Eye (tissue), 1 donor: ENCODE results near the gene NDFIP2.

Experiments
- DNase-seq: peaks from one replicate; pipeline ENCODE4 v3.0.0-alpha.2; 2015

The NDFIP2 gene

GRCh38 chr13:79480954-79481684, at the start of gene NDFIP2:
TSS of gene NDFIP2 (plus strand) at chr13:79481155. CDS start at chr13:79481204, 49 bp downstream.
- DNase-seq: peak; percentile 90

- no peak for DNase-seq
Observed at GRCh38 chr13:79432086-79432485, 48.9 kb upstream of the NDFIP2 start.

GRCh38 chr13:79432992-79433391, 48.0 kb upstream of the NDFIP2 start:
- no peak for DNase-seq

- no peak for DNase-seq
Observed at GRCh38 chr13:79434556-79434955, 46.4 kb upstream of the NDFIP2 start.

- DNase-seq: no peak
Observed at GRCh38 chr13:79435561-79435990, 45.4 kb upstream of the NDFIP2 start.

GRCh38 chr13:79439275-79439674, 41.7 kb upstream of the NDFIP2 start:
- no peak for DNase-seq

GRCh38 chr13:79440958-79441528, 39.9 kb upstream of the NDFIP2 start:
- DNase-seq: no peak

- DNase-seq: no peak
Observed at GRCh38 chr13:79442221-79442620, 38.7 kb upstream of the NDFIP2 start.

GRCh38 chr13:79442706-79443105, 38.2 kb upstream of the NDFIP2 start:
- DNase-seq: no peak

GRCh38 chr13:79445968-79446645, 34.8 kb upstream of the NDFIP2 start:
- DNase-seq: no peak

- DNase-seq: peak; percentile 19
Observed at GRCh38 chr13:79447141-79447540, 33.8 kb upstream of the NDFIP2 start.

GRCh38 chr13:79447741-79448140, 33.2 kb upstream of the NDFIP2 start:
- DNase-seq: no peak

- no peak for DNase-seq
Observed at GRCh38 chr13:79448413-79448812, 32.5 kb upstream of the NDFIP2 start.

- no peak for DNase-seq
Observed at GRCh38 chr13:79450110-79450509, 30.8 kb upstream of the NDFIP2 start.

GRCh38 chr13:79451500-79451962, 29.4 kb upstream of the NDFIP2 start:
- DNase-seq: peak; percentile 8

GRCh38 chr13:79452239-79452913, 28.6 kb upstream of the NDFIP2 start:
- DNase-seq: no peak

GRCh38 chr13:79455331-79455730, 25.6 kb upstream of the NDFIP2 start:
- no peak for DNase-seq

GRCh38 chr13:79456051-79456450, 24.9 kb upstream of the NDFIP2 start:
- DNase-seq: no peak

- no peak for DNase-seq
Observed at GRCh38 chr13:79456656-79457365, 24.1 kb upstream of the NDFIP2 start.

- no peak for DNase-seq
Observed at GRCh38 chr13:79457390-79457789, 23.6 kb upstream of the NDFIP2 start.

GRCh38 chr13:79457948-79458347, 23.0 kb upstream of the NDFIP2 start:
- DNase-seq: no peak

- DNase-seq: no peak
Observed at GRCh38 chr13:79458436-79458835, 22.5 kb upstream of the NDFIP2 start.

GRCh38 chr13:79459906-79460305, 21.0 kb upstream of the NDFIP2 start:
- no peak for DNase-seq
